WTC11 (cell line): ENCODE data around the gene AKAP1. TPM values are rescaled to one million over a fixed set of nuclear protein-coding genes. Genes with fewer than 3 reads are reported as not detected.
A peak's percentile ranks its signal among the peaks of the same experiment; 100 is the strongest.

Experiments used
- ATAC-seq: fragments of 200-7000 bp; cut with Tn5 transposase; 2 replicates; pipeline ENCODE4 v1.10.0; 2021; ENCODE audit warnings: mild to moderate bottlenecking, moderate library complexity
- CTCF ChIA-PET: fragments of 300-600 bp; sonication (Branson Sonifier 250); formaldehyde crosslinking; loops from one replicate; lab custom pipeline; 2021; ENCODE audit warnings: antibody characterized with exemption; lab: Charles Lee
- POLR2A ChIA-PET: fragments of 350-600 bp; sonication (Branson Sonifier 250); formaldehyde crosslinking; loops from one replicate; lab custom pipeline; 2021; ENCODE audit warnings: antibody characterized with exemption; lab: Charles Lee
- DNase-seq: peaks from one replicate; pipeline ENCODE4 v3.0.0; 2021; ENCODE audit warnings: low spot score
- H3K27ac Mint-ChIP-seq: 2 replicates; pipeline ENCODE4 v1.8.0; 2021; ENCODE audit warnings: mixed read lengths
- H3K27me3 Mint-ChIP-seq: 2 replicates; pipeline ENCODE4 v1.8.0; 2021; ENCODE audit warnings: low read depth, mild to moderate bottlenecking, moderate library complexity, mixed read lengths
- H3K36me3 Mint-ChIP-seq: 2 replicates; pipeline ENCODE4 v1.8.0; 2021; ENCODE audit warnings: mixed read lengths
- H3K4me1 Mint-ChIP-seq: 2 replicates; pipeline ENCODE4 v1.8.0; 2022; ENCODE audit warnings: mixed read lengths
- H3K4me3 Mint-ChIP-seq: 2 replicates; pipeline ENCODE4 v1.8.0; 2021; ENCODE audit warnings: mild to moderate bottlenecking, moderate library complexity, mixed read lengths
- H3K9me3 Mint-ChIP-seq: 2 replicates; pipeline ENCODE4 v1.8.0; 2021; ENCODE audit warnings: mixed read lengths
- ATF6 ChIP-seq: sonication (generic); formaldehyde crosslinking; IDR thresholded peaks from 2 replicates; pipeline ENCODE4 v1.8.1; 2023; ENCODE audit warnings: mild to moderate bottlenecking, missing genetic modification reagents
- CBFB ChIP-seq: sonication (generic); formaldehyde crosslinking; IDR thresholded peaks from 2 replicates; pipeline ENCODE4 v1.8.1; 2022; ENCODE audit warnings: mild to moderate bottlenecking, low read depth, missing genetic modification reagents
- CREM ChIP-seq: sonication (generic); formaldehyde crosslinking; IDR thresholded peaks from 2 replicates; pipeline ENCODE4 v1.8.1; 2022; ENCODE audit warnings: mild to moderate bottlenecking, missing genetic modification reagents, moderate library complexity
- GTF2I ChIP-seq: fragments of 250-450 bp; sonication (Bioruptor Pico); conservative IDR thresholded peaks from 2 replicates; pipeline ENCODE4 v1.4.0; 2021; ENCODE audit warnings: mild to moderate bottlenecking
- IRF1 ChIP-seq: sonication (generic); formaldehyde crosslinking; IDR thresholded peaks from 2 replicates; pipeline ENCODE4 v1.8.0; 2023; ENCODE audit warnings: missing genetic modification reagents
- IRF2 ChIP-seq: sonication (generic); formaldehyde crosslinking; IDR thresholded peaks from 2 replicates; pipeline ENCODE4 v1.8.0; 2022; ENCODE audit warnings: low read depth, missing genetic modification reagents, borderline replicate concordance
- JAZF1 ChIP-seq: fragments of 250-450 bp; sonication (Bioruptor Pico); IDR thresholded peaks from 2 replicates; pipeline ENCODE4 v1.9.0; 2021; ENCODE audit warnings: moderate library complexity, mild to moderate bottlenecking, inconsistent platforms
- JUN ChIP-seq: sonication (generic); formaldehyde crosslinking; IDR thresholded peaks from 2 replicates; pipeline ENCODE4 v1.8.0; 2023; ENCODE audit warnings: mild to moderate bottlenecking, missing genetic modification reagents
- MXD4 ChIP-seq: fragments of 250-450 bp; sonication (Bioruptor Pico); IDR thresholded peaks from 2 replicates; pipeline ENCODE4 v1.8.0; 2021; ENCODE audit warnings: mild to moderate bottlenecking, moderate library complexity, borderline replicate concordance
- MYBL2 ChIP-seq: sonication (generic); formaldehyde crosslinking; IDR thresholded peaks from 2 replicates; pipeline ENCODE4 v1.8.1; 2023; ENCODE audit warnings: mild to moderate bottlenecking, moderate library complexity, missing genetic modification reagents
- NFATC4 ChIP-seq: fragments of 250-450 bp; sonication (Bioruptor Pico); IDR thresholded peaks from 2 replicates; pipeline ENCODE4 v1.9.0; 2021; ENCODE audit warnings: mild to moderate bottlenecking
- NFE2L1 ChIP-seq: sonication (generic); formaldehyde crosslinking; IDR thresholded peaks from 2 replicates; pipeline ENCODE4 v1.8.1; 2023; ENCODE audit warnings: missing genetic modification reagents
- NFYB ChIP-seq: sonication (generic); formaldehyde crosslinking; conservative IDR thresholded peaks from 2 replicates; pipeline ENCODE4 v1.8.0; 2022; ENCODE audit warnings: low read depth, missing genetic modification reagents
- TEAD1 ChIP-seq: sonication (generic); formaldehyde crosslinking; IDR thresholded peaks from 2 replicates; pipeline ENCODE4 v1.8.0; 2022; ENCODE audit warnings: mild to moderate bottlenecking, missing genetic modification reagents
- TEAD4 ChIP-seq: sonication (generic); formaldehyde crosslinking; IDR thresholded peaks from 2 replicates; pipeline ENCODE4 v1.8.0; 2022; ENCODE audit warnings: mild to moderate bottlenecking, missing genetic modification reagents
- ZNF219 ChIP-seq: sonication (generic); formaldehyde crosslinking; IDR thresholded peaks from 2 replicates; pipeline ENCODE4 v1.8.0; 2023; ENCODE audit warnings: missing genetic modification reagents, mild to moderate bottlenecking, borderline replicate concordance
- ZNF423 ChIP-seq: fragments of 250-450 bp; sonication (Bioruptor Pico); IDR thresholded peaks from 2 replicates; pipeline ENCODE4 v2.1.2; 2022; ENCODE audit warnings: mild to moderate bottlenecking, moderate library complexity
- total RNA-seq: library from RNA; stranded (reverse); gene quantifications from 3 replicates; pipeline ENCODE4 v1.2.3, GENCODE V29; 2021
- TF ChIP-seq, protein P1 (sequence below): sonication (generic); formaldehyde crosslinking; IDR thresholded peaks from 2 replicates; pipeline ENCODE4 v1.8.0; 2023; ENCODE audit warnings: missing genetic modification reagents, mild to moderate bottlenecking, borderline replicate concordance
- TF ChIP-seq, protein P2 (sequence below): sonication (generic); formaldehyde crosslinking; IDR thresholded peaks from 2 replicates; pipeline ENCODE4 v1.8.0; 2022; ENCODE audit warnings: mild to moderate bottlenecking, missing genetic modification reagents
- TF ChIP-seq, protein P3 (sequence below): sonication (generic); formaldehyde crosslinking; IDR thresholded peaks from 2 replicates; pipeline ENCODE4 v1.8.1; 2023; ENCODE audit warnings: mild to moderate bottlenecking, missing genetic modification reagents, moderate library complexity
- TF ChIP-seq, protein P4 (sequence below): sonication (generic); formaldehyde crosslinking; IDR thresholded peaks from 2 replicates; pipeline ENCODE4 v1.8.1; 2022; ENCODE audit warnings: mild to moderate bottlenecking, moderate library complexity, missing genetic modification reagents
- TF ChIP-seq, protein P5 (sequence below): sonication (generic); formaldehyde crosslinking; IDR thresholded peaks from 2 replicates; pipeline ENCODE4 v1.8.0; 2022; ENCODE audit warnings: mild to moderate bottlenecking, missing genetic modification reagents

The AKAP1 gene
- total RNA-seq, 1 experiment from 2014 or later, result 74.5 TPM

- H3K27me3 Mint-ChIP-seq, result no peaks in the 10 kb centered on the region
Observed at GRCh38 chr17:57068707-57069106, 16.3 kb upstream of the AKAP1 start.

DNA sequence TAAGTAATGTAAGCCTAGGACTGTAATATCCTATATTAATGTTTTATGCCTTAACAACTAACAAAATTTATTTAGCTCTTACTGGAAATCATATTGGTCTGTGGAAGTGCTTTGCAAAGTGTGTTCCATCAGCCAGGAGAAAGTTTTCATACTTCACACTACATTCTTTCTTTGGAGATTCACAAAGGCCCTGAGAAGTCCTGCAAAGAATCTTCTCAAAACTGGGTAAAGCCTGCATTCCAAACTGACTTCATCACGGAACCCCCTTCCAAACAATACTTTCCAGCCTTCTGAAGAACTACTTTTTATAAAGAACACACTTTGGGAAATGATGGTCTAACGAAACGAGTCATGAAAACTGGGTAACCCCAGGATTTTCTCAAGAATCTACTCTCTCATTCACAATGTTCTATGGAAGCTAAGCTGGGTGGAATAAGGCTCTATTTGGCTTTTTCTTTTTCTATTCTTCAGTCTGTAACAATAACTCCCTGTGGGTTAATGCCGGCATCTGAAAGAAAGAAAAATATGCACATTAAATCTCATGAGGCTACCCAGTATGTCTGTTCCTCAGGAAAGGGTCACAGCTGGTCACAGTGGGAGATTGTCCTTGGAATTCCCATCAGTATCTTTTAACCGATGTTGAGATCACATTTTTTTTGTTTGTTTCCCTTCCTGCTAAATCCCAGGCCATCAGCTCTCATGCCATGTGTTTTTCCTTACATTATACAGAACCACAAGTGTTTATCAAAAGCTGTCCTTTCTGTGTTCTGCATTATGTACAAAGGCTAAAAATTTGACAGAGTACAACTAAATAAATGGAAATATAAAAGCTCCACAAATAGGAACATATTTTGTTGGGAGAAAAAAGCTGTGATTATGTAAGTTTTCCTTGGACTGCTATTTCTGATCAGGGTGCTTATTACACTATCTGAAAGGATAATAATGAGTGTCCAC lies 12.8 kb upstream of the AKAP1 start:
- no peaks in the 10 kb centered on the region for H3K27me3 Mint-ChIP-seq
- POLR2A ChIA-PET, result no interaction called here
- TF ChIP-seq, protein P1, sequence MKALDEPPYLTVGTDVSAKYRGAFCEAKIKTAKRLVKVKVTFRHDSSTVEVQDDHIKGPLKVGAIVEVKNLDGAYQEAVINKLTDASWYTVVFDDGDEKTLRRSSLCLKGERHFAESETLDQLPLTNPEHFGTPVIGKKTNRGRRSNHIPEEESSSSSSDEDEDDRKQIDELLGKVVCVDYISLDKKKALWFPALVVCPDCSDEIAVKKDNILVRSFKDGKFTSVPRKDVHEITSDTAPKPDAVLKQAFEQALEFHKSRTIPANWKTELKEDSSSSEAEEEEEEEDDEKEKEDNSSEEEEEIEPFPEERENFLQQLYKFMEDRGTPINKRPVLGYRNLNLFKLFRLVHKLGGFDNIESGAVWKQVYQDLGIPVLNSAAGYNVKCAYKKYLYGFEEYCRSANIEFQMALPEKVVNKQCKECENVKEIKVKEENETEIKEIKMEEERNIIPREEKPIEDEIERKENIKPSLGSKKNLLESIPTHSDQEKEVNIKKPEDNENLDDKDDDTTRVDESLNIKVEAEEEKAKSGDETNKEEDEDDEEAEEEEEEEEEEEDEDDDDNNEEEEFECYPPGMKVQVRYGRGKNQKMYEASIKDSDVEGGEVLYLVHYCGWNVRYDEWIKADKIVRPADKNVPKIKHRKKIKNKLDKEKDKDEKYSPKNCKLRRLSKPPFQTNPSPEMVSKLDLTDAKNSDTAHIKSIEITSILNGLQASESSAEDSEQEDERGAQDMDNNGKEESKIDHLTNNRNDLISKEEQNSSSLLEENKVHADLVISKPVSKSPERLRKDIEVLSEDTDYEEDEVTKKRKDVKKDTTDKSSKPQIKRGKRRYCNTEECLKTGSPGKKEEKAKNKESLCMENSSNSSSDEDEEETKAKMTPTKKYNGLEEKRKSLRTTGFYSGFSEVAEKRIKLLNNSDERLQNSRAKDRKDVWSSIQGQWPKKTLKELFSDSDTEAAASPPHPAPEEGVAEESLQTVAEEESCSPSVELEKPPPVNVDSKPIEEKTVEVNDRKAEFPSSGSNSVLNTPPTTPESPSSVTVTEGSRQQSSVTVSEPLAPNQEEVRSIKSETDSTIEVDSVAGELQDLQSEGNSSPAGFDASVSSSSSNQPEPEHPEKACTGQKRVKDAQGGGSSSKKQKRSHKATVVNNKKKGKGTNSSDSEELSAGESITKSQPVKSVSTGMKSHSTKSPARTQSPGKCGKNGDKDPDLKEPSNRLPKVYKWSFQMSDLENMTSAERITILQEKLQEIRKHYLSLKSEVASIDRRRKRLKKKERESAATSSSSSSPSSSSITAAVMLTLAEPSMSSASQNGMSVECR (CRISPR knock-in tag), result no peak
- TF ChIP-seq TEAD4 (CRISPR knock-in tag), result no peak
- 0 out of 2 replicates have a peak, but pooled peaks have one; percentile 51 for TF ChIP-seq GTF2I (CRISPR knock-in tag)
- no peak for TF ChIP-seq NFYB (CRISPR knock-in tag)
- peak; percentile 33; the same call in 1 of the 2 replicates for TF ChIP-seq TEAD1
- TF ChIP-seq, all 79 proteins: peak for 2
- Mint-ChIP-seq H3K36me3 (no peaks in the 10 kb centered on the region), H3K4me3 (peak overlapping the region; percentile 1; the same call in 1 of the 2 replicates), H3K4me1 (peaks cover 59% of the 10 kb centered on the region), H3K27ac (peak overlapping the region; percentile 94), H3K9me3 (no peaks in the 10 kb centered on the region)
- CTCF ChIA-PET, result interaction anchor here (0.5 to 1.7 kb wide), 12 partner anchors 13 to 252 kb away, joined by 3 to 18 read pairs (median 4); partner anchors contain the start of gene AKAP1
- DNase-seq, result no peak
- peak; percentile 46 for ATAC-seq

More at GRCh38 chr17:57068707-57069106, 16.3 kb upstream of the AKAP1 start:
- DNase-seq, result no peak
- peaks cover 52% of the 10 kb centered on the region for H3K4me1 Mint-ChIP-seq
- ChIA-PET CTCF (interaction anchor here (0.6 to 2.6 kb wide), 3 partner anchors 16 to 47 kb away, joined by 4 to 9 read pairs (median 5); partner anchors contain the start of gene AKAP1), POLR2A (interaction anchor here (0.6 kb wide), 1 partner anchor 1560 kb away, joined by 6 read pairs; no protein-coding TSS in a partner anchor)
- no peak; the same call in 1 of the 2 replicates for ATAC-seq
- TF ChIP-seq JUN (CRISPR knock-in tag) (no peak), ATF6 (CRISPR knock-in tag) (no peak), IRF2 (CRISPR knock-in tag) (no peak), NFYB (CRISPR knock-in tag) (no peak), MYBL2 (CRISPR knock-in tag) (no peak), IRF1 (CRISPR knock-in tag) (no peak), MXD4 (CRISPR knock-in tag) (no peak), NFATC4 (CRISPR knock-in tag) (no peak), NFE2L1 (CRISPR knock-in tag) (no peak), CREM (CRISPR knock-in tag) (no peak), ZNF219 (no peak), CBFB (no peak), JAZF1 (CRISPR knock-in tag) (no peak), ZNF423 (no peak)
- TF ChIP-seq, protein P2, sequence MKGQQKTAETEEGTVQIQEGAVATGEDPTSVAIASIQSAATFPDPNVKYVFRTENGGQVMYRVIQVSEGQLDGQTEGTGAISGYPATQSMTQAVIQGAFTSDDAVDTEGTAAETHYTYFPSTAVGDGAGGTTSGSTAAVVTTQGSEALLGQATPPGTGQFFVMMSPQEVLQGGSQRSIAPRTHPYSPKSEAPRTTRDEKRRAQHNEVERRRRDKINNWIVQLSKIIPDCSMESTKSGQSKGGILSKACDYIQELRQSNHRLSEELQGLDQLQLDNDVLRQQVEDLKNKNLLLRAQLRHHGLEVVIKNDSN, result no peak
- TF ChIP-seq, protein P3, sequence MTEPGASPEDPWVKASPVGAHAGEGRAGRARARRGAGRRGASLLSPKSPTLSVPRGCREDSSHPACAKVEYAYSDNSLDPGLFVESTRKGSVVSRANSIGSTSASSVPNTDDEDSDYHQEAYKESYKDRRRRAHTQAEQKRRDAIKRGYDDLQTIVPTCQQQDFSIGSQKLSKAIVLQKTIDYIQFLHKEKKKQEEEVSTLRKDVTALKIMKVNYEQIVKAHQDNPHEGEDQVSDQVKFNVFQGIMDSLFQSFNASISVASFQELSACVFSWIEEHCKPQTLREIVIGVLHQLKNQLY (CRISPR knock-in tag), result no peak
- TF ChIP-seq, protein P4, sequence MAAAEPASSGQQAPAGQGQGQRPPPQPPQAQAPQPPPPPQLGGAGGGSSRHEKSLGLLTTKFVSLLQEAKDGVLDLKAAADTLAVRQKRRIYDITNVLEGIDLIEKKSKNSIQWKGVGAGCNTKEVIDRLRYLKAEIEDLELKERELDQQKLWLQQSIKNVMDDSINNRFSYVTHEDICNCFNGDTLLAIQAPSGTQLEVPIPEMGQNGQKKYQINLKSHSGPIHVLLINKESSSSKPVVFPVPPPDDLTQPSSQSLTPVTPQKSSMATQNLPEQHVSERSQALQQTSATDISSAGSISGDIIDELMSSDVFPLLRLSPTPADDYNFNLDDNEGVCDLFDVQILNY (CRISPR knock-in tag), result no peak
- TF ChIP-seq, protein P5, sequence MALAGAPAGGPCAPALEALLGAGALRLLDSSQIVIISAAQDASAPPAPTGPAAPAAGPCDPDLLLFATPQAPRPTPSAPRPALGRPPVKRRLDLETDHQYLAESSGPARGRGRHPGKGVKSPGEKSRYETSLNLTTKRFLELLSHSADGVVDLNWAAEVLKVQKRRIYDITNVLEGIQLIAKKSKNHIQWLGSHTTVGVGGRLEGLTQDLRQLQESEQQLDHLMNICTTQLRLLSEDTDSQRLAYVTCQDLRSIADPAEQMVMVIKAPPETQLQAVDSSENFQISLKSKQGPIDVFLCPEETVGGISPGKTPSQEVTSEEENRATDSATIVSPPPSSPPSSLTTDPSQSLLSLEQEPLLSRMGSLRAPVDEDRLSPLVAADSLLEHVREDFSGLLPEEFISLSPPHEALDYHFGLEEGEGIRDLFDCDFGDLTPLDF, result no peak
- no peaks in the 10 kb centered on the region for H3K36me3 Mint-ChIP-seq
- no peak overlapping the region for H3K4me3 Mint-ChIP-seq
- H3K27ac Mint-ChIP-seq, result 0 out of 2 replicates have a peak overlapping the region, but pooled peaks have one; percentile 81
- H3K9me3 Mint-ChIP-seq, result 0 out of 2 replicates have a peak, but pooled peaks cover 5% of the 10 kb centered on the region
